ENCODE results near the gene LPP. TPM values are rescaled to one million over a fixed set of nuclear protein-coding genes. Genes with fewer than 3 reads are reported as not detected.
A peak's percentile ranks its signal among the peaks of the same experiment; 100 is the strongest.

The LPP gene
- total RNA-seq, 1 donor from 2014 or later = 14.2 TPM

DNA sequence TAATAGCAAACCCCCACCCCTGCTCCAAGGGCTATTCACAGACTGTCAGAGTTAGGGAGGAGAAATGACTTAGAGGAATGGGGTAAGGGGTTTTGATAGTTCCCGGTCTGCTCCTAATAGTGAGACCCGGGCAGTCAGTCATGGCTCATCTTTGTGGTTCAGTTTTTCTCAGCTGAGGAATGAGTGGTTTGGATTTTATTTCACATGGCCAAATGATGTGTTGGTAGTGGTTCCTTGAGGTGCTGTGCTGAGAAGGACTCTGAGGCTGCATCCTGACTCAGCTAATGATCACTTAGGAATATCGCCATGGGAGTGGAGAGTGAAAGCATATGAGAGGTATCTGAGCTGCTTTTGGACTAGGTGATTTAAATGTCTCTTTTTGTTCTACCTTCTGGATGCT is 80.2 kb downstream of the LPP start:
- FAIRE-seq (peak; percentile 73), DNase-seq (ENCODE audit: low read depth) (no peak)
- no peaks in the 10 kb centered on the region for H3K27me3 ChIP-seq (ENCODE audit: control insufficient read depth, insufficient read depth, low read length)
- TF ChIP-seq, protein P1, sequence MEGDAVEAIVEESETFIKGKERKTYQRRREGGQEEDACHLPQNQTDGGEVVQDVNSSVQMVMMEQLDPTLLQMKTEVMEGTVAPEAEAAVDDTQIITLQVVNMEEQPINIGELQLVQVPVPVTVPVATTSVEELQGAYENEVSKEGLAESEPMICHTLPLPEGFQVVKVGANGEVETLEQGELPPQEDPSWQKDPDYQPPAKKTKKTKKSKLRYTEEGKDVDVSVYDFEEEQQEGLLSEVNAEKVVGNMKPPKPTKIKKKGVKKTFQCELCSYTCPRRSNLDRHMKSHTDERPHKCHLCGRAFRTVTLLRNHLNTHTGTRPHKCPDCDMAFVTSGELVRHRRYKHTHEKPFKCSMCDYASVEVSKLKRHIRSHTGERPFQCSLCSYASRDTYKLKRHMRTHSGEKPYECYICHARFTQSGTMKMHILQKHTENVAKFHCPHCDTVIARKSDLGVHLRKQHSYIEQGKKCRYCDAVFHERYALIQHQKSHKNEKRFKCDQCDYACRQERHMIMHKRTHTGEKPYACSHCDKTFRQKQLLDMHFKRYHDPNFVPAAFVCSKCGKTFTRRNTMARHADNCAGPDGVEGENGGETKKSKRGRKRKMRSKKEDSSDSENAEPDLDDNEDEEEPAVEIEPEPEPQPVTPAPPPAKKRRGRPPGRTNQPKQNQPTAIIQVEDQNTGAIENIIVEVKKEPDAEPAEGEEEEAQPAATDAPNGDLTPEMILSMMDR (IDR thresholded peaks at IDR 0.05; ENCODE audit: insufficient read depth, low read length, severe bottlenecking) = no peak
- H3K4me3 ChIP-seq (ENCODE audit: low read depth, low read length) = no peak overlapping the region
- no peaks in the 10 kb centered on the region for H3K36me3 ChIP-seq (ENCODE audit: control insufficient read depth, insufficient read depth, low read length)

DNA sequence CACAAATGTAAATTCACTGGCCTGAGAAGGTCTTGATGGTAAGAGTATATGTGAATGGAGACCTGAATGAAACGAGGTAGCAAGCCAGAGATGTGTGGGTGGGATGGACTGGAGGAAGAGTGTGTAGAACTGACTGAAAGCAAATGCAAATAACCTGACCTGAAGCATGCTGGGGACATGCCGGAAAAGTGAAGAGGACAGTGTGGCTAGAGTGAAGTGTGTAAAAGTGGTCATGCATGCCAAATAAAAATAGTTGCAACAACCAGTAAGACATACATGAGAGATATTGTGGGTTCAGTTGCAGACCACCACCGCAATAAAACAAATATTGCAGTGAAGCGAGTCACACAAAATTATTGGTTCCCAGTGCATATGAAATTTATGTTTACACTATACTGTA is 82.3 kb downstream of the LPP start:
- Histone ChIP-seq H3K27me3 (ENCODE audit: control insufficient read depth, insufficient read depth, low read length) (no peaks in the 10 kb centered on the region), H3K36me3 (ENCODE audit: control insufficient read depth, insufficient read depth, low read length) (no peaks in the 10 kb centered on the region), H3K4me3 (ENCODE audit: low read depth, low read length) (no peak overlapping the region)
- TF ChIP-seq, protein P1 (IDR thresholded peaks at IDR 0.05; ENCODE audit: insufficient read depth, low read length, severe bottlenecking) = no peak
- DNase-seq (ENCODE audit: low read depth) (no peak), FAIRE-seq (no peak)

DNA sequence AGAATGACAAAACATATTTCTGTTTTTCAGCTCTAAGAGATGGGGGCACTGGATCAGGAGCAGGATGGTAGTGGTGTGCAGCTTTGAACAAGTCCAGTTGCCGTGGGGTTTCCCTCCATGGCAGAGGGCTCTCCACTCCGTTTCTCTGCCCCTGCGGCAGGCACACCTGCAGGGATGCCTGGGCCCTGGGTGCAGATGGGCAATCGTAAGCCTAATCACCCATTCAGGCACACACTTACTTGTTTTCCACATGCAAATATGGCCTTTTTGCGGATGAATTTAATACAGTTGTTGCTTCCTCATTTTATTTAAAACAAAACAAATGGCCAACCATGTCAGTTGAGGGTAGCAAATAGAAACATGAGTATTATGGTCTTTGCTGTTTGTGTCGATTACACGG is 85.1 kb downstream of the LPP start:
- DNase-seq (ENCODE audit: low read depth) = no peak
- Histone ChIP-seq H3K27me3 (ENCODE audit: control insufficient read depth, insufficient read depth, low read length) (no peaks in the 10 kb centered on the region), H3K36me3 (ENCODE audit: control insufficient read depth, insufficient read depth, low read length) (no peaks in the 10 kb centered on the region), H3K4me3 (ENCODE audit: low read depth, low read length) (no peak overlapping the region)
- TF ChIP-seq, protein P1 (IDR thresholded peaks at IDR 0.05; ENCODE audit: insufficient read depth, low read length, severe bottlenecking) = no peak
- FAIRE-seq = no peak

DNA sequence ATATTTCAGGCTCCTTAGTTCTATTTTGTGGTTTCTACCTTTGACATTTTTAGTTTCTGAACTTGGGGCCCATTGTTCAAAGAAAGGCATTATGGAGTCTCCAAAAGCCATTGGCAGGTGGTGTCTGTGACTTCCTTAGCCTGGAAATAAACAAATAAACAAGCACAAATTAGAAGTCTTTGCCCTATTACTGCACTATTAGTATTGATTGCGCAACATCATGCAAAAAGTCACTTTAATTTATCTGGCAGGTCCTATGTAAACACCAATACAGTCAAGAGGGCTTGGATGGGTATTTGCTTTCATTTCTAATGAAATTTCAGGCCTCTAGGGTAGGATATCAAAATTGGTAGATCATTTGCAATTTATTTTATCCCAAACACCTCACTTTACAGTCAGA is 85.6 kb downstream of the LPP start:
- FAIRE-seq = no peak
- Histone ChIP-seq H3K4me3 (ENCODE audit: low read depth, low read length) (no peak overlapping the region), H3K27me3 (ENCODE audit: control insufficient read depth, insufficient read depth, low read length) (no peaks in the 10 kb centered on the region), H3K36me3 (ENCODE audit: control insufficient read depth, insufficient read depth, low read length) (no peaks in the 10 kb centered on the region)
- TF ChIP-seq, protein P1 (IDR thresholded peaks at IDR 0.05; ENCODE audit: insufficient read depth, low read length, severe bottlenecking) = no peak
- DNase-seq (ENCODE audit: low read depth) = no peak

DNA sequence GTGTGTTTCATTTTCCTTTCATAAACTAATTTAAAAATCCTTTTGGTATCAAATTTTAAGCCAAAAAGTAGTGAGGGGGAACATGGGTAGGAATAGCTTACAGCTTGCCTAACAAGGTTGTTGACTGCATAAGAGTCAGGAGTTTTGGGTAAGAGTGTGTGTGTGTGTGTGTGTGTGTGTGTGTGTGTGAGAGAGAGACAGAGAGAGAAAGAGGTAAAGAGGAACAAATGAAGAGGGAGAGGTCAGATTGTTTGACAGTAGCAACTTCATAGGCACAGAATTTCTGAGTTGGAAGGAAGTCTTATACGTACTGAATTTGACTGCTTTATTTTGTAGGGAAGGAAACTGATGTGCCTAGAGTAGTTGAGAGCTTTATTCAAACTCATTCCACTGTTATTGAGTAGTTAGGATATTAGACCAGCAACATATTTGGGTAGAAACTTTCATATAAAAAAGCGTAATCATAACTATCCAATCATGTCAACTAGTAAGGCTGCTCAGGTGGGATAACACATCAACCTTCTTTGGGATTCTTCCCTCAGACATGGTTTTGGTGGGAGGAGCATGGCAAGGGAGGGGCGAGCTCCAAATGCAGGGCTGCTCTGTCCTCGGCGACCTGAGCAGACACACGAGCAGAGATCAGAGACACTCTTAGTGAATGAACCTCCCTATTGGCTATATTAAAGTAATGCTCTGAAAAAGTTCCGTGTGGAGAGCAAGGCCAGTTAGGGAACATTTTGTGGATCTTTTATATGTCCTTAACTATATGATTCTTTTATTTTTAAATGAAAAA is 86.4 kb downstream of the LPP start:
- TF ChIP-seq, protein P1 (IDR thresholded peaks at IDR 0.05; ENCODE audit: insufficient read depth, low read length, severe bottlenecking) = no peak
- no peak for FAIRE-seq

DNA sequence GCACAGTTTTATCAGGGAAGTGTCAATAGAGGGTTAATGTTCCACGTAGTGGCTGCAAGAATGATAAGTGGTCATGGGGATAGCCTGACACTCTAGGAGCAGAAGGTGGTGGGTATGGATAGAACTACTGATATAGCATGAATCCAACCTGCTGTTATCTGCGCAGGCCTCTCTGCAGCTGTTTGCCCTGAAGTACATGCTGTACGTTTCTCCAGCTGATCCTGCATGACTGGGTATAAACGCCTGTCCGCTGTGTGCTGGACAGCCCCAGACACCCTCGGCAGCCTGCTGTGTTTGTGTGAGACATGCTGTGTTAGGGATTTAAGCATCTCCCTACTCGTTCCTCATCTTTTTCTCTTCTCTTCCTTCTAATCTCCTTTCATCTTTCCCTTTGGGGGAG is 87.1 kb downstream of the LPP start:
- FAIRE-seq (no peak), DNase-seq (ENCODE audit: low read depth) (no peak)
- TF ChIP-seq, protein P1 (IDR thresholded peaks at IDR 0.05; ENCODE audit: insufficient read depth, low read length, severe bottlenecking) = no peak
- H3K4me3 ChIP-seq (ENCODE audit: low read depth, low read length) = no peak overlapping the region
- H3K36me3 ChIP-seq (ENCODE audit: control insufficient read depth, insufficient read depth, low read length) = no peaks in the 10 kb centered on the region
- H3K27me3 ChIP-seq (ENCODE audit: control insufficient read depth, insufficient read depth, low read length) = no peaks in the 10 kb centered on the region

More for the DNA sequence above, 86.4 kb downstream of the LPP start:
- Histone ChIP-seq H3K36me3 (ENCODE audit: control insufficient read depth, insufficient read depth, low read length) (no peaks in the 10 kb centered on the region), H3K27me3 (ENCODE audit: control insufficient read depth, insufficient read depth, low read length) (no peaks in the 10 kb centered on the region), H3K4me3 (ENCODE audit: low read depth, low read length) (no peak overlapping the region)
- DNase-seq (ENCODE audit: low read depth) = no peak
